ENCODE data around the gene PPP1R1B. TPM values are rescaled to one million over a fixed set of nuclear protein-coding genes. Genes with fewer than 3 reads are reported as not detected.

Gene PPP1R1B
- total and polyA plus RNA-seq, 2 of the 4 experiments (the other 2 are of a cell fraction): not detected

DNA sequence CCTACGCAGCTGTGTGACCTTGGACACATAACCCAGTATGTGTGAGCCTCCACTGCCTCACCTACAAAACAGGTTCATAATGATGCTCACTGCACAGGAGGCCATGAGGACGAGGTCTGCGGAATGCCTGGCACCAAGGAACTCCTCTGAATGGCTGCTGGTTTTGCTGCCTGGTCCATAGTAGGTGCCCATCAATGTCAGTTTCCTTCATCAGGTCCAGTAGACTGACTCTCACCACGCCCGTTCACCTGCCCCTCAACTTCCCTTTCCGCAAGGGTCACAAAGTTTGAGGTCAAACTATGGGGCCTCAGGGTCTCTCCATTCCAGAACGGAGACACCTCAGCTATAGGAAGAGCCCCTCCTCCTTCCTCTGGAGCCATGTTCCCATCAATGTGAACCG is 50.3 kb downstream of the PPP1R1B start:
- Histone ChIP-seq H3K56ac (ENCODE audit: extremely low read depth, insufficient read depth, low read length) (no peak overlapping the region), H3K18ac (ENCODE audit: low read depth, low read length) (no peak overlapping the region), H4K91ac (ENCODE audit: insufficient read depth, low read depth, low read length) (no peak overlapping the region), H3K14ac (replicated peaks; ENCODE audit: low read depth, low read length) (no peak overlapping the region), H2BK15ac (ENCODE audit: low read depth, low read length) (no peak overlapping the region), H3K9me1 (ENCODE audit: insufficient read depth, low read length) (peaks cover 7% of the 10 kb centered on the region; the same call in 1 of the 2 replicates), H3K23ac (ENCODE audit: low read depth, low read length) (no peak overlapping the region), H3K27ac (ENCODE audit: insufficient read depth, low read length) (no peak overlapping the region), H4K8ac (ENCODE audit: low read depth in 2 of 2, low read length in 2 of 2) (no peak overlapping the region), H2AK5ac (ENCODE audit: low read depth, low read length) (no peak overlapping the region), H4K5ac (ENCODE audit: low read depth, low read length) (no peak overlapping the region), H3K4ac (ENCODE audit: low read depth, low read length) (no peak overlapping the region), H2BK5ac (ENCODE audit: low read depth, low read length, poor library complexity, severe bottlenecking) (no peak overlapping the region), H3K36me3 (ENCODE audit: control insufficient read depth, insufficient read depth, low read length) (peaks cover 5% of the 10 kb centered on the region; the same call in 1 of the 2 replicates), H3K9me3 (ENCODE audit: control insufficient read depth, insufficient read depth, low read length) (no peaks in the 10 kb centered on the region), H2AK9ac (replicated peaks; ENCODE audit: low read depth, low read length, poor library complexity) (no peak overlapping the region), H4K20me1 (ENCODE audit: insufficient read depth, low read length) (no peaks in the 10 kb centered on the region), H3K27me3 (ENCODE audit: control insufficient read depth, insufficient read depth, low read length) (peaks cover 2% of the 10 kb centered on the region; the same call in 1 of the 2 replicates), H3K4me2 (ENCODE audit: low read depth, low read length) (no peak overlapping the region), H2BK120ac (ENCODE audit: low read depth, low read length) (no peak overlapping the region), H2AFZ (replicated peaks; ENCODE audit: low read length, poor library complexity) (no peak overlapping the region), H3K4me3 (ENCODE audit: insufficient read depth, low read depth, low read length) (no peak overlapping the region), H3K9ac (ENCODE audit: low read depth, low read length) (no peak overlapping the region), H3K79me1 (ENCODE audit: low read depth in 1 of 2, low read length in 2 of 2) (no peaks in the 10 kb centered on the region), H2BK20ac (ENCODE audit: low read depth, low read length) (no peak overlapping the region), H3K4me1 (ENCODE audit: control insufficient read depth, insufficient read depth, low read length) (peaks cover 7% of the 10 kb centered on the region)
- POLR2A ChIA-PET (ENCODE audit: unreplicated experiment): no interaction called here
- 83% methylated on average over 1 of the region's 8 CpGs; no CpG with 5 or more reads in 1 of the 2 experiments for WGBS, 2 experiments (ENCODE audit: extremely low coverage in 2 of 2, insufficient read length in 1 of 2)
- BruUV-seq (replicated peaks): no TSS peak
- DNase-seq: no peak
- intact Hi-C loops (cut with micrococcal nuclease) (no loop called here), dilution Hi-C loops (cut with HindIII; ENCODE audit: low sequenced_read_pairs, unreplicated experiment) (no loop called here), in situ Hi-C loops (cut with MboI; ENCODE audit: low sequenced_read_pairs) (no loop called here)
- TF ChIP-seq, protein P1, sequence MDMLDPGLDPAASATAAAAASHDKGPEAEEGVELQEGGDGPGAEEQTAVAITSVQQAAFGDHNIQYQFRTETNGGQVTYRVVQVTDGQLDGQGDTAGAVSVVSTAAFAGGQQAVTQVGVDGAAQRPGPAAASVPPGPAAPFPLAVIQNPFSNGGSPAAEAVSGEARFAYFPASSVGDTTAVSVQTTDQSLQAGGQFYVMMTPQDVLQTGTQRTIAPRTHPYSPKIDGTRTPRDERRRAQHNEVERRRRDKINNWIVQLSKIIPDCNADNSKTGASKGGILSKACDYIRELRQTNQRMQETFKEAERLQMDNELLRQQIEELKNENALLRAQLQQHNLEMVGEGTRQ (IDR thresholded peaks at IDR 0.05; ENCODE audit: low read depth, low read length): no peak
- TF ChIP-seq FOS (IDR thresholded peaks at IDR 0.05; ENCODE audit: low read depth, low read length) (no peak), CHD1 (IDR thresholded peaks at IDR 0.05; ENCODE audit: low read depth, low read length) (no peak), POLR2A (IDR thresholded peaks at IDR 0.05; ENCODE audit: low read depth, low read length) (no peak), RAD21 (IDR thresholded peaks at IDR 0.05; ENCODE audit: low read length) (no peak), MAZ (IDR thresholded peaks at IDR 0.05; ENCODE audit: borderline replicate concordance, low read depth, low read length) (no peak), NFE2L2 (IDR thresholded peaks at IDR 0.05; ENCODE audit: low read depth, low read length) (no peak), SMC3 (IDR thresholded peaks at IDR 0.05; ENCODE audit: low read depth, low read length) (no peak), MXI1 (IDR thresholded peaks at IDR 0.05; ENCODE audit: borderline replicate concordance, low read depth, low read length) (no peak)
- TF ChIP-seq, protein P2, sequence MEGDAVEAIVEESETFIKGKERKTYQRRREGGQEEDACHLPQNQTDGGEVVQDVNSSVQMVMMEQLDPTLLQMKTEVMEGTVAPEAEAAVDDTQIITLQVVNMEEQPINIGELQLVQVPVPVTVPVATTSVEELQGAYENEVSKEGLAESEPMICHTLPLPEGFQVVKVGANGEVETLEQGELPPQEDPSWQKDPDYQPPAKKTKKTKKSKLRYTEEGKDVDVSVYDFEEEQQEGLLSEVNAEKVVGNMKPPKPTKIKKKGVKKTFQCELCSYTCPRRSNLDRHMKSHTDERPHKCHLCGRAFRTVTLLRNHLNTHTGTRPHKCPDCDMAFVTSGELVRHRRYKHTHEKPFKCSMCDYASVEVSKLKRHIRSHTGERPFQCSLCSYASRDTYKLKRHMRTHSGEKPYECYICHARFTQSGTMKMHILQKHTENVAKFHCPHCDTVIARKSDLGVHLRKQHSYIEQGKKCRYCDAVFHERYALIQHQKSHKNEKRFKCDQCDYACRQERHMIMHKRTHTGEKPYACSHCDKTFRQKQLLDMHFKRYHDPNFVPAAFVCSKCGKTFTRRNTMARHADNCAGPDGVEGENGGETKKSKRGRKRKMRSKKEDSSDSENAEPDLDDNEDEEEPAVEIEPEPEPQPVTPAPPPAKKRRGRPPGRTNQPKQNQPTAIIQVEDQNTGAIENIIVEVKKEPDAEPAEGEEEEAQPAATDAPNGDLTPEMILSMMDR (conservative IDR thresholded peaks at IDR 0.05; ENCODE audit: low read depth, low read length): no peak
- TF ChIP-seq, protein P3, sequence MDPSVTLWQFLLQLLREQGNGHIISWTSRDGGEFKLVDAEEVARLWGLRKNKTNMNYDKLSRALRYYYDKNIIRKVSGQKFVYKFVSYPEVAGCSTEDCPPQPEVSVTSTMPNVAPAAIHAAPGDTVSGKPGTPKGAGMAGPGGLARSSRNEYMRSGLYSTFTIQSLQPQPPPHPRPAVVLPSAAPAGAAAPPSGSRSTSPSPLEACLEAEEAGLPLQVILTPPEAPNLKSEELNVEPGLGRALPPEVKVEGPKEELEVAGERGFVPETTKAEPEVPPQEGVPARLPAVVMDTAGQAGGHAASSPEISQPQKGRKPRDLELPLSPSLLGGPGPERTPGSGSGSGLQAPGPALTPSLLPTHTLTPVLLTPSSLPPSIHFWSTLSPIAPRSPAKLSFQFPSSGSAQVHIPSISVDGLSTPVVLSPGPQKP (IDR thresholded peaks at IDR 0.05; ENCODE audit: borderline replicate concordance, low read depth, low read length): no peak
- ATAC-seq (ENCODE audit: low read depth): no peak
- CTCF ChIA-PET: no interaction called here
